HG03060 (cell line): Measurements from ENCODE around the gene CR1L.
"Not testable (repeated sequence)": the region's sequence is repeated elsewhere in the genome, so short reads cannot be mapped to it uniquely, and the experiment has no call there.

Source experiments
- ATAC-seq: cut with Tn5 transposase; IDR thresholded peaks from one replicate; pipeline ENCODE4 v1.9.1; 2021; ENCODE audit warnings: low read depth, moderate number of reproducible peaks; ENCODE audit not compliant: unreplicated experiment

CR1L gene

DNA sequence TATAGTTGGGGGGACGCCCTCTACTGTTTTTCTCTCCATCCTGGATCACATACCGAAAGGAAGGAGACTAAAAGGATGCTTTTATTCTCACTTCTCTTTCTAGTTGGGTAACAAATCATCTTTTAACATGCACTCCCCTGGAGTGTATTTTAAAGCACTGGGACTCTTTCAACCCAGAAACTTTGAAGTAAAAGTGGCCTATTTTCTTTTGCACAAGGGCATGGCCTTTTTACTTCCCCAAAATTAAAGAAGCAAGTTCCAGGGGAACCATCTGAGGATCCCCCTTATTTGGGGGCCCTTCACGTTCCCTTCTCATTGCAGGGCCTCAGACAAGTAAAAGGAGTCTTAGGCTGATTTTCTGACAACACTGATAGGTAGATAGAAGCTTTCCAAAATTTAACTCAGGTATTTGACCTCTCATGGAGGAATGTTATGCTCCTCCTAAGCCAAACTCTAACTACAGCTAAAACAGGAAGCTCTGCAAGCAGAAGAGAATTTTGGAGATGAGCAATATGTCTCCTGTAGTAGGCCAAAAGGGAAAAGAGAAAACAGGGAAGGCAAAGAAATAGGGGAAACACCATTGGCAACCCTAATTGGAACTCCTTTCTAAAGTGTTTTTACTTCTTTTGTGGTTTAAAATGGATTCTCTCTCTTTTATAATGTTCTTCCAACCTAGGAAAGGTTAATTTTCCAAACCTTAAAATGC lies 98.1 kb downstream of the CR1L start:
- ATAC-seq, result no peak

DNA sequence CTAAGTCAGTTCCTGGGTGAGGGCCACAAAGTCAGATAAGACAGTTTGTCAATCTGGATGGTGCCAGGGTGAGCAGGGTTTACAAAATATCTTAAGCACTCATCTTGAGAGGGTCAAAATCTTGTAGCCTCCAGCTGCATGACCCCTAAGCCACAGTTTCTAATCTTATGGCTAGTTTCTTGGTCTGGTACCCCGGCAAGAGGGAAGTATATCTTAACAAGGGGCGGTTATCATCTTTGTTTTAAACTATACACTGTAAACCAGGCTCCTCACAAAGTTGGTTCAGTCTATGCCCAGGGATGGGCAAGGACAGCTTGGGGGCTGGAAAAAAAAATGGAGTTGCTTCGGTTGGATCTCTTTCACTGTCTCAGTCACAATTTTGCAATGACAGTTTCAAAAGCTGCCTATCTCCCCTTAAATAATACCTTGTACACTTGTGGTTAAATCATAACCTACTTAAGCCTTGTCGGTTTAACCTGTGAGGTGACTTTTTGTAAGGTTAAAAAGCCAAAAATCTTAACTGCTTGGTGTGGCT lies 99.1 kb downstream of the CR1L start:
- no peak for ATAC-seq

DNA sequence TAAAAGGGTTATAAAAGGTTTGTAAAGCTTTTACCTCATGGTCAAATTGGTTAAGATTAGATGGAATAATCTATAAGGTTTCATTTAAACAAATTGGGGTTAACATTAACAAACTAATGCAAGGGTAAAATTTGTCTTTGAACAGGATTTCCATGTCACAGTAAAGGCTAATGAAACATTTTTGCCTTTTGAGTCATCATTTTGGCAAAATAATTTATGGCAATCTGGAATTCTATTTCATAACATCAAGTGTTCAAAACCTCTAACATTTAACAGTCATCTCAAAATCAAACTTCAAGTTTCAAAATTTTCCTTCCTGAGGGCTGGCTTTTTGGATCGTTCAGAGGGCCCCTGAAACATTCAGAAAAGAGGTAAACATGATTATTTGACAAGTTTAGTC lies 100.4 kb downstream of the CR1L start:
- no peak for ATAC-seq

DNA sequence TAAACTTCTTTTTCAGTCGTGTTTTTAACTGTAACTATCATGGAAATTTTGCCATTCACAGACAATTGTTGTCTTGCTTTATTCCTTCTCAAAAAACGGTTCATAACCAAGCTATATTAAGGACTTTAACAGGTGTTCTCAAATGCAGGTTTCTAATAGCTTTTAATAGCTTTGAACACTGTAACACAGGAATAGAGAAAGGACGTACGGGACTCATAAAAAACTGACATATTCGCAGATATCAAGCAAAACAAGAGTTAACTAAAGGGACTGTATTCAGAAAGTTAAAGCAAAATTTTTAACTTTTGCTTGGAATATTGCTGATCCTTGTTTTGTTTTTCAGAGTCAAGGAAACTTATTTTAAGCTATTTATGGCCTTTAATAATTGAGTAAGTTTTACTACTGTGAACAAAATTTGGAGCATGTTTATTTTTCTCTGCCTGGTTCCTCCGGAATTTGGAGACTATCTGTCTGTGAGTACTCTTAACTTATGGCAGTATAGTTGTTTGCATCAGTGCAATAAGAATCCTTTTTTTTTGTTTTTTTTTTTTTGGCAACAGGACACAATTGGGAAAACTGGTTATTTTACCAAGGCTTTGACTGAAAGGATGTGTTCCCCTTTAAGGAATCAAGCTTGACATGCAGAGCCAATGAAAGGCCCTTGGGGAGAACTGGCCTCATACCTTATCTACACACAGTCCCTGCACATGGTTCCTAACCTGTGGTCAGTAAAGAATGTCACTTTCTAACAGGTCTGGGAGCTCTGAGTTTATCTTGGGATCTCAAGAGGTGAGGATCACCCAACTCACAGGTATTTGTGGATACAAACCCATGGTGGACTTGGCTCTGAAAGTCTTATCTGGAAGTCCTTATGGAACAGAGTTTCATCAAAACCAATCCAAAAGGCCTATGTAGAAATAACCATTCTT lies 101.2 kb downstream of the CR1L start:
- no peak for ATAC-seq

DNA sequence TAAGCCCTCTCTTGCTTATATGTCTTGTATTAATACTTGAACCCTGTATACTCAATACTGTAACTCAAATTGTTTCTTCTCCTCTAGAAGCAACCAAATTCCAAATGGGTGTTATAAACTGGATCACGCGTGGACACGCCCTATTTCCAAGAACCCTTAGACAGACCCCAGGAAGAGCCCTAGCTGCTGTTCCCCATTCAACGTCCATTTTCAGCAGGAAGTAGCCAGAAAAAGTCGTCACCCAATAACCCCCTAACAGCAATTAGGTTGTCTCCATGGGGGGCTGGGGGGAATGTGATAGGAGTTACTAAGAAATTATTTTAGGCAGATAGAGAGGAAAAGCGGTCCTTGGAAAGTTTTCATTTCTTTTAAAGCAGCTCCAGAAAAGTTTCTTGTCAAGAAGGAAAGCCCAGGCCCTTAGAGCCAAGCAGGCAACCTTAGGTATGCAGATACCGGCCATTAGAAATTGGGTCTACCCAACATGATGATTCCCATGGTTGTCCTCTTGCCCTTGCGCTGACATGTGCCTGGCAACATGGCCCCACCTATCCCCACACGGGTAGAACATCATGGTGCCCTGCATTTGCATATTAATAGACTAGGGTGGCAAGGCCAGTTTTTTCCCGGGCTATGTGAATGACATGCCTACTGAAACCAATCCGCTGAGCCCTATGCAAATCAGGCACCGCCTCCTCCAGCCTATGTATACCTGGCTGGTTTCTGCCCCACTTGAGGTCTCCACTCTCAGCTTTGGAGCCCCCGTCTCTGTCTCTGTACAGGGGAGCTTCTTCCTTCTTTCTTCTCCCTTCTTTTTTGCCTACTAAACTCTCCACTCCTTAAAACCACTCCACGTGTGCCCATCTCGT lies 102.9 kb downstream of the CR1L start:
- no peak for ATAC-seq

DNA sequence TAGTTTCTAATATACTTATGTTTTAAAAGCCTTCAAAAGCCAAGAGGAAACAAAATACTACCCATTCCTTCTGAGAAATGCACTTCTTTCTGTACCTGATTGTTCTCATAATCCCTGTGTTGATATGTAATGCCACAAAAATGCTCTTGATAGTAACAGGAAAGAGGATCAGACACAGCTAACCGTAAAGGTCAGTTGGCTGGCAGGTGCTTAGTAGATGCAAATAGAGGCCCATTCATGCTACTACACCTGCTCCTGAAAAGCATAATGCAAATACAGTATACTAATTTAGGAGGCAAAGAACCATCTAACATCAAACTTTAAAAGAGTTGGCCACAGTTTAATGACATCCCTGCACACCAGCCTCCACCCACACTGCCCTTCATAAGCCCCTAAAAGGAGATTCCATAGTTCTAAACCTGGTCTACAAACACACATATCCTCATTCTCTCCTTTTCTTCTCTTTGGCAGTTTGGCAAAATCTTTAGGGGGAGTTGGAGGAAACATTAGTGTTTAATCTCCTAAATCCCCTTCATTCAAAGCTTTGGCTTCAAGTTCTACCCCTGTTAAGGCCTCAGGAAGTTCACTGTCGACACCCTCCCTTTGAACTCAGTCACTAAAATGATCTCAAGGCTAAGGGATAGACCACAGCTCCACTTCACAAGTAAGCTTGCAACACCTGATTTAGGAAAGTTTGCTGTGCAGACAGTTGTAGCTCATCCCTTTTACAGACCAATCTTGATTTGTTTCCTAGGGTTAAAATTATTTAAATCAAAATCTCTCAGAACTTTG lies 104.0 kb downstream of the CR1L start:
- no peak for ATAC-seq

DNA sequence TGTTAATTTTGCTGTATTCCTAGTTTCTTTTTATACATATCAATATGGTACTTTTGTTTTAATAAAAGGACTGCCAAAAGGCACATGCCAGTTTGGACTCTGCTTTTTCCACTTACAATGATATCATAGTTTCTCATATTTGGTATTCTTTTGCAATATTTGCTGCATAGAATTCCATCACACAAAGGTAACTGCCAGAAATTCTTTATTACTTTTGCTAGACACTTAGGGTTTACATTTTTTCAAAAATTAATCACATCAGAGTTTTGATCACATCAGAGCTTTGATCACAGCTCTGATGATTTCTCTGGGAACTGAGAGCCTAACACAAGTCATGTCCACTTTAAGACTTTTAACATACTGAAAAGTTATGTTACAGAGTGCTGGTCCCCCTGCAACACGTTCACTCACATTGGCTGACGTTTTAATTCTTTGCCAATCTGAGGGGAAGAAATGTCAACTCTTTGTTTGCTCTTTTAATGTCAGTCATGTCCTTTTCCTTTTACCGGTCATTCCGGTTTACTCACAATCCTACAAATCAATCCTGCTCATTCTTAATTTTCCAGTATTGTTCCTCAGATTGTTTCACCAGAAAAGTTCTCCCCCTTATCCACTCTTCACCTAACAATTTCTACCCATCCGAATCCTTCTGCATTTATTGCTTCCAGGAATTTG lies 105.8 kb downstream of the CR1L start:
- ATAC-seq, result no peak

DNA sequence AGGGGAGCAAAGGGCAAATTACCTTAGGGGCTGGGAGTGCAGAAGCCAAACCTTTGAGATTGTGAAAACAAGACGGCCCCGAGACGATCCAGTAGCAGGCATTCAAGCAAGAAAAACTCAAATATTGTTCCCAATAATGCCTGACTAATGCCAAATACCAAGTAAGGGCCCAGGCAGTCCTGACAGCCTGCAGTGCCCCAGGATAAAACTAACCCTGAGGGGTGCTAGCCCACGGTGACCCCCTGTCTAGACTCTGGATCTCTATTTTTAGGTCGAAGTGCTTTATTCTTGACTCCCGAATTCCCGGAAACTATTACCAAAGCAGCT lies 106.5 kb downstream of the CR1L start:
- not testable (repeated sequence) for ATAC-seq

DNA sequence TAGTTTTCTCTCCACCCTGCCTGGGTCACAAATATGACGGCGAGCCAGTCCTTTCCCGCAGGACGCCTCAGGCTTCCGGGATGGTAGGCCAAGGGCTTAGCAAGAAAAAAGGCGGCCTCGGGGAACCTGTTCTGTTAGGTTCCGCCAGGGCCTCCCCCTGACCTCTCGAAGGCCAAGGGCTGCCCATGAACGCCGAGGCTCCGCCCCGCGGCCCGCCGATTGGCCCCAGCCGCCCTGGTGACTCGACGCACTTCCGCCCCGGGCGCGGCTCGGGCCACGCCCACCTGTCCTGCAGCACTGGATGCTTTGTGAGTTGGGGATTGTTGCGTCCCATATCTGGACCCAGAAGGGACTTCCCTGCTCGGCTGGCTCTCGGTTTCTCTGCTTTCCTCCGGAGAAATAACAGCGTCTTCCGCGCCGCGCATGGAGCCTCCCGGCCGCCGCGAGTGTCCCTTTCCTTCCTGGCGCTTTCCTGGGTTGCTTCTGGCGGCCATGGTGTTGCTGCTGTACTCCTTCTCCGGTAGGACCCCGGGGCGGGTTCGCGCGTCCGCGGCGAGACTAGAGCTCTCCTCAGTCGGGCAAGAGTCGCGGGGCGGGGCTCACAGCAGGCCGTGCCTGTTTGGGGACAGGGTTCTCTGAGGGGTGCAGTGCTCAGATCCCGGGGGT lies 107.0 kb downstream of the CR1L start, which contains the start of gene CD46:
Gene CD46 (plus strand): TSS at position 265 of the 666 bp plus-strand sequence. CDS start 159 bp downstream, at position 424.
- ATAC-seq, result peak; percentile 82

DNA sequence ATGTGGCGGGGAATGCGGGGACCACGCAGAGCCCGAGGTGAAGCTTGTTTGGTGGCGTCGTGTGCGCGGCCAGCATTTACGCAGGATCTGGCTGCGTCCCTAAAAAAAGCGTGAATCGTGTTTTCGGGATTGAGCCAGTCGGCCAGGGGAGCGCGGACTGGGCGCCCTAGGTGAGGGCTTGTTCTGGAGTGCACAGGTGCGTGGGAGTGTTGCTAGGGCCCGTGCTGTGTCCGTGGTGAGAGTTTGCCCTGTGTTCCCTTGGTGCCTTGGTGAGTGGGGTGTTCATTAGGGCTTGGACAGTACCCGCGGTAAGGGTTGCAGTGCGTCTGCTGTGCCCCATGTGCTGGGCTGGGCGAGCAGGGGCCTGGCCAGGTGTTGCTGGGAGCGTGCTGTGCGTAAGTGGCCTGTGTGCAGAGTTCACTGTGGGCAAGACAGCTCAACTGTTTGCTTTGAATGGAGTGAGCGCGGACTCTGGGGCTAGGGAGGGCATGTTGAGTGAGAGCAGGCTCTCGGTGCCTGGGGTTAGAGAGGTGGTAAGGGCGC lies 107.6 kb downstream of the CR1L start:
- ATAC-seq, result no peak

DNA sequence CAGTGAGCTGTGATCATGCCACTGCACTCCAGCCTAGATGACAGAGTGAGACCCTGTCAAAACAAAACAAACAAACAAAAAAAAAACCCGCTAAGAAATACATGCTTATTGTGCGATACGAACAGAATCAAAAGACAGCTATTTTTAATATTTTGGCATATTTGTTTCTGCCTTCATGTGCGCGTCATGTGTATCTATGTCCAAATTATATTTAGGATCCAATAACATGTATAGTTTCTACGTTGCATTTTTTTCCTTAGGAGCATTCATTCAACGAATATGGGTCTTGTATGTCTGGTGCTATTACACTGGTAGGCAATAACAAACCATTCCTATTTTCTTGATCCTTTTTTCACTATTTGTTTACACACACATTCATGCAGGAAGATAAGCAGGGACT lies 108.7 kb downstream of the CR1L start:
- ATAC-seq, result no peak

DNA sequence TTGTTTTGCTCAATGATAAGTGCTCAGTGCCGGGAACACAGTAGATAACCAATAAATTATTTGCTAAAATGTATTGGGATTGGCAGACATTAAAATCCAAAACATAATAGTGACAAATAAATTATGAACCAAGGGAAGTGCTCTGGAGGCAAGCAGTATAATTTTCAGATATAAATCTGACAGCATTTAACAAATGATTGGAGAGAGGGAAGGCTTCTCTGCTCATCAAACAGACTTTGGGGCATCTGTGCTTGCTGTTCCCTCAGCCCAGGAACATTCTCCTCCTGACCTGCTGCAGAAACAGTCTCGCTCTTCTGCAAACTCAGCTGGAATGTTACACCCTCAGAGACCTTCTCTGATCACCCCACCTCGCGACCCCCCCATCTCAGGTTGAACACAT lies 109.1 kb downstream of the CR1L start:
- no peak for ATAC-seq

DNA sequence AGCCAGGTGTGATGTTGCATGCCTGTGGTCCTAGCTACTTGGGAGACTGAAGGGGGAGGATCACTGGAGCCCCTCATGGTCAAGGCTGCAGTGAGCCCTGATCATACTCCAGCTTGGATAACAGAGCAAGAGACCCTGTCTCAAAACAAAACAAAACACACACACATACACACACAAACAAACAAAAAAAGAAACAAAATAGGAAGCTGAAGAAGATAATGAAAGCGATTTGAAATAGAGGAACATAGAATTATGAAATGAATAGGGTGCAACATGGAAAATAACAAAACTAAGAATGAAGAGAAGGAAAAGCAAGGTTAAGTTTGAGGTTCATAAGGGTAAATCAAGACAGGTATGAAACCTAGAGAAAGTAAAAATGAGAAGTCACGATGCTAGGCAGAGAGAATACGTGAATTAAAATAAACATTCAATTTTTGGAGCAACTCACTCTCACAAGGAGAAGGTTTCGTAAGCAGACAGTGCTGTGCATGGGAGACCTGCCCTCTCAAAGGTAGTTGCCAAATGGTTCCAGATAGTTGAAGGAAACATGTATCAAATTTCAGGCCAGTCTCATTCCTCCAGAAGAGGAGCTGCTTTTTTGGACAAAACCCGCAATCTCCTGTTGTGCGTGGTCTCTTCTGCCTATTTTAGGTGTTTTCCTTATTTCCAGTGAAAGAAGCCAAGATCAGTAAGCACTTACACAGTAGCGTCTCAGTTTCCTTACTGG lies 110.2 kb downstream of the CR1L start:
- no peak for ATAC-seq

DNA sequence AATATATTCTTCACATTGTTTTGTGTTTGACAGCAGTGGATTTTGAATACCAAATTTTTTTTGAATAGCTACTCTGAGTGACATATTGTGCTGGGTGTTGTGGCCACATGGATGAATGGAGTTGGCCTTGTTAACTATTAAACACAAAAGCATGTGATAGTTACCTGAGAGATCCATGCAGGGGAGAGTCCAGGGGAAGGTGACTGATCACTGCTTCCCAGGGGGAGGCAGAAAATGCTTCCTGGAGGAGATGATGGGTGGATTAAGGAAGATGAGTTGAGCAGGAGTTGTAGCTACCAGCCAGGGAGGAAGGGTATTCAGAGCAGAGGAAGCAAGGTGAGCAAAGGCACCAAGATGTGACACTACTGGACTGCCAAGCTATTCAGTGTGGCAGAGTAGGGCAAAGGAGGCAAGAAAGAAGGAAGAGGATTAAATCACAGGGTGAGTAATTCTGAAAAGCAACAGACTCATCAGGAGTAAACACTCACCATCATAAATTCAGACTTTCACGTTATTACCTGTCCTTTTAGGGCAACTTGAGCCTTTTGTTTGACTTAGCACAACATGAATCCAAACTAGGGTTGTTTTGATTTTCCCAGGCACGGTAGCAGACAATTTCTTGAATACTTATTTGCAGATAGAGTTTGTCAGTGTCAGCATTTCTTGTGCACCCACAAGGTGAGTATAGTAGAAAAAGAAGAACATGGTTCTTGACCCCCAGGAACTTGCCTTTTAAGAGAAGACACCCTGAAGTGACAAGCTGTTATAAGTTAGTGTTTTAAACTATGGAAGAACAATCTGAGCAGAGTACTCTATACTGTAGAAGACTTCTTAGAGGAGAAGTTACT lies 111.1 kb downstream of the CR1L start:
- ATAC-seq, result no peak

DNA sequence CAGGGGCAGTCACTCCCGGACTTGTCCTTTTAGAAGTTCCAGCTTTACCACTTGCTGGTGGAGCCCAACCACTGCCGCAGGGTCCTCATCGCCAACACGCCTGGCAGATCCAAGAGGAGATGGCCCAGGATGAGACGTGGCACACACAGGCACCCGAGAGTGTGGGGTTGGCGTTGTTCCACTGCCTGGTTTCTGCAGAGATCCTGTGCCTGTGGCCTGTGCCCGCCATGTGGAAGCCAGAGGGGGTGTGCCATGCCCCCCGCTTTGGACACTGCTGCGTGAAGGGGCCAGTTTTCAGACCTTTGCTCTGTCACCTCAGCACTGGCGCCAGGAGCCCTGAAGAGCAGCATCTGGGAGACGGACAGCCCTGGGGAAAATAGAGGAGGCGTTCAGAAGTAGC lies 117.7 kb downstream of the CR1L start:
- ATAC-seq, result no peak

DNA sequence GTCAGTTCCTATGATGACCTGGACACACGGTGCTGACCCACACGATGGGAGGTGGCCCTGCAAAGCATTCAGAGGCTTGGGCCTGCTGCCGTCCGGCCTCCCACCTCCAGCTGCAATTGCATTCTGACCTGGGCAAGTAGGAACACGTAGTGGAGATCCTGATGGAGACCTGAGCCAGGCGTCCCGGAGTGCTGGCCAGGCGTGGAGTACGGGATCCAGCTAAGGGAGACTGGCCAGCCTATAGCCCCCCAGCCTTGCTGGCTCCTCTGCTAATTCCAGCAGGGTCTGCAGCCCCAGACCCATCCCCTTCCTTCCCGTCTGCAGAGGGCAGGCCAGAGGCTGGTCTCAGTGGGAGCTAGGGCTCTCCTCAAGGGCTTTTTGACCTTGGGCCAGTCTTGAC lies 118.2 kb downstream of the CR1L start:
- no peak for ATAC-seq

DNA sequence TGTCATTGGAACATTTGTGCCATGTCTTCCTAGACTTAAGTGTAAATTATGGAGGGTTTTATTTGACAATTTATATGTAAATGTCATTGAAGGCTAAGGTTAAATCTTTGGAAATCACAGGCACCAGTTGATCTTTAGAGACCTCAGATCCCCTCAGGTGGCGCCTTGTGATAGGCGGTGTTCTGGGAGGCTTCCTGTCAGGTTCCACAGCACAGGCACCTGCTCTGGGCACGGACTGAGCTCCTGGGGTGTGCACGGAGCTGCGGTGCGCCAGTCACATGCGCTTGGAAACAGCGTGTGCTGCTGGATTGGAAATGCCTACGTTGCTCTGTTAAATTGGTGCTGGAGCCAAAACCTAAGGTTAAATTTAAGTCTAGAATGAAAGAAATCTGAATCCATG lies 119.0 kb downstream of the CR1L start:
- ATAC-seq, result no peak
